ENCODE results near the gene KIF4A. TPM values are rescaled to one million over a fixed set of nuclear protein-coding genes. Genes with fewer than 3 reads are reported as not detected.

The KIF4A gene
- total RNA-seq, 1 experiment from 2014 or later: 63.1 TPM

DNA sequence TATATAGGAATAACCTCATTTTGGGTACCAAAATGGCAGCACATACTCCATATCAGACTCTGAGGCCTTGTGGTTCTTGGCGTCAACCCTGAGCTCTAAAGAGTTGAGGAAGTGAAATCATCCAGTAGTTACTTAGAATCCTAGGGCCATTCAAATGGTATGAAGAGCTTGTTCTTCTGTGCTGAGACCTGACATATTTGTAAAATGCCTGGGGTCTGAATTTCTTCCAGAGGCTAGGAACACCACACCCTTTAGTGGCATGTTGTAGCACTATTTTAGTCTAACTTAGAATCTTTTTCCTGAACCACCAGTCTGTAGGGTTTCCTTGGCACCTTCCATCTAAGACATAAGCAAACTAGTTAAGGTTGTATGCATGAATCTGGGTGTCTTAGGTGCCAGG, 115.1 kb downstream of the KIF4A start:
- Histone ChIP-seq H3K27ac (no peak overlapping the region), H3K4me1 (no peaks in the 10 kb centered on the region), H3K27me3 (no peaks in the 10 kb centered on the region), H3K36me3 (peaks cover 72% of the 10 kb centered on the region), H3K4me3 (no peak overlapping the region), H3K9me3 (replicated peaks) (no peaks in the 10 kb centered on the region)
- DNase-seq: no peak

DNA sequence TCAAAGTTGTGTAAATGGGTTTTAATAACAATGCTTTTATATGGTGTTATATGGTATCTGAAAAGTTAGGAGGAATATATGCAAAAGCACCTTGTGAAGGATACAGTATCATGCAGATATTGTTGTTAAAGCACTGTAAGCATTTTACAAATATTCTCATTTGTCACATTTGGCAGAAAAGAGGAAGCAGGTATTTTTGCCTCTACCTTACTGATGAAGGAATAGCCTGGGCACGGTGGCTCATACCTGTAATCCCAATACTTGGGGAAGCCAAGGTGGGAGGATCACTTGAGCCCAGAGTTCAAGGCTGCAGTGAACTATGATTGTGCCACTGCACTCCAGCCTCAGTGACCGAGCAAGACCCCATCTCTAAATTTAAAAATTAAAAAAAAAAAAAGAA, 121.0 kb downstream of the KIF4A start:
- Histone ChIP-seq H3K36me3 (peaks cover 40% of the 10 kb centered on the region), H3K27ac (no peak overlapping the region), H3K4me1 (no peaks in the 10 kb centered on the region), H3K4me3 (no peak overlapping the region), H3K27me3 (no peaks in the 10 kb centered on the region), H3K9me3 (replicated peaks) (no peaks in the 10 kb centered on the region)
- DNase-seq: no peak

- H3K27me3 ChIP-seq: no peaks in the 10 kb centered on the region
- H3K4me1 ChIP-seq: no peaks in the 10 kb centered on the region
- no peak overlapping the region for H3K4me3 ChIP-seq
- DNase-seq: no peak
- peaks cover 35% of the 10 kb centered on the region for H3K36me3 ChIP-seq
- no peaks in the 10 kb centered on the region for H3K9me3 ChIP-seq (replicated peaks)
- no peak overlapping the region for H3K27ac ChIP-seq
Measured at GRCh38 chrX:70411475-70411874, 121.6 kb downstream of the KIF4A start.

DNA sequence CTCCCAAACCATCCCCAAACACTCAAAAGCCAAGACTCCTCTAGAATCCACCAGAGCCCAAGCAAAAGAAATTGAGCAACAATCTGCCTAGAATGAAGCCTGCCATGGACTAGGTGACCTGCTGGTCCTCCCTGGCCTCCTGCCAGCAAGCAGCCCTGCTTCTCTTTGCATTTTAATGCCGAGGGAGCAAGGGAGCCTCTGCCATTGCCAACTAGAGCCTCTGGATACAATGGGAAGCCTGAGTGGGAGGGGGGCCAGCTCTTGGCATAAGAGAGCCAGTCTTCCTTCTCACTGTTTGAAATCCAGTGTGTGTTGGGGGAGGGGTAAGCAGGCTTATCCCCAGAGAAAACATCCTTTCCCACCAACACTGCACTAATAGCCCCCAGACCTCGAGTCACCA, 131.7 kb downstream of the KIF4A start:
- Histone ChIP-seq H3K4me1 (no peaks in the 10 kb centered on the region), H3K4me3 (no peak overlapping the region), H3K27ac (no peak overlapping the region), H3K9me3 (replicated peaks) (no peaks in the 10 kb centered on the region), H3K36me3 (peaks cover 20% of the 10 kb centered on the region), H3K27me3 (no peaks in the 10 kb centered on the region)
- DNase-seq: no peak

DNA sequence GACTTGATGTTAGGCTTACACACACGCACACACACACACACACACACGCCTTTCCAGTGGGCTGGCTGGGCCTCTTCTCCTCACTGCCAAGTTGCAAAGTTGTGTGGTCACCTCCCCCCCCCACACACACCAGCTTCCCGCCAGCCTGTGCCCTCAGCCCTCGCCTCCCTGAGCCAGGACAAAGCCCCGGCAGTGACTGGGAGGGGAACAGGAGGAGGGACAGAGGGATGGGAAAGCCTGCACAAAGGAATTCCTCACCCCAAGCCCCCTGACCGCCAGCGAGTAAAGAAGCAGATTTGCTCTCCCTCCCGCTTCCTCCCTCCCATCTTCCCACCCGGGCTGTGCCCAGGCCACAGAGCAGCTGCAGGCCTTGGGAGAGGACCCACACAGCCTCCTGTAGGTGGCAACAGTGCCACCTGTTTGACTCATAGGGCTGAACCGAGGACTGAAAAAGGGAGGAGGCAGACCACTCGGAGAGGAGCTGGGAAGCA, 133.0 kb downstream of the KIF4A start, which contains the start of gene GDPD2:
TSS of gene GDPD2 (plus strand) at position 464 of the 491 bp plus-strand sequence. CDS start 1,671 bp downstream, outside the sequence.
- H3K27ac ChIP-seq: no peak within 1 kb of the TSS
- no peaks in the 10 kb centered on the region for H3K9me3 ChIP-seq (replicated peaks)
- H3K4me1 ChIP-seq: no peaks in the 10 kb centered on the region
- H3K27me3 ChIP-seq: no peaks in the 10 kb centered on the region
- DNase-seq: peak; percentile 63 to 65
- H3K4me3 ChIP-seq: no peak within 1 kb of the TSS
- peaks cover 17% of the 10 kb centered on the region for H3K36me3 ChIP-seq

GRCh38 chrX:70423936-70424675, 134.2 kb downstream of the KIF4A start:
- Histone ChIP-seq H3K9me3 (replicated peaks) (no peaks in the 10 kb centered on the region), H3K4me1 (no peaks in the 10 kb centered on the region), H3K27me3 (no peaks in the 10 kb centered on the region), H3K27ac (no peak overlapping the region), H3K4me3 (no peak overlapping the region), H3K36me3 (peaks cover 9% of the 10 kb centered on the region)
- no peak for DNase-seq

DNA sequence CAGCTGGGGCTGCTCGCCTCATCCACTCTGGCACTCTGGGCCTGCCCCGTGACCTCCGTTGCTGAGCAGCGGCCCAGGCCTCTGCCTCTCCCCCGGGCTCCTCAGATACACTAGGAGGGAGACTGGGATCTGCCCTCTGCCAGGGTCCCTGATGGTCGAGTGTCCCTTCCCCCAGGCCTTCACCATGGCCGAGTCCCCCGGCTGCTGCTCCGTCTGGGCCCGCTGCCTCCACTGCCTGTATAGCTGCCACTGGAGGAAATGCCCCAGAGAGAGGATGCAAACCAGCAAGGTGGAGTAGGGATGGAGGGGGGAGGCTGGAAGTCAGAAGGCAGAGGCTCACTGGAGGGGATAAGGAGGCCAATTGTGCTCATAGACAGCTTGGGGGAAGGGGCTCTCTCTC, 134.9 kb downstream of the KIF4A start:
- Histone ChIP-seq H3K4me3 (no peak overlapping the region), H3K27ac (no peak overlapping the region), H3K9me3 (replicated peaks) (no peaks in the 10 kb centered on the region), H3K4me1 (no peaks in the 10 kb centered on the region), H3K27me3 (no peaks in the 10 kb centered on the region), H3K36me3 (peaks cover 5% of the 10 kb centered on the region)
- no peak for DNase-seq

DNA sequence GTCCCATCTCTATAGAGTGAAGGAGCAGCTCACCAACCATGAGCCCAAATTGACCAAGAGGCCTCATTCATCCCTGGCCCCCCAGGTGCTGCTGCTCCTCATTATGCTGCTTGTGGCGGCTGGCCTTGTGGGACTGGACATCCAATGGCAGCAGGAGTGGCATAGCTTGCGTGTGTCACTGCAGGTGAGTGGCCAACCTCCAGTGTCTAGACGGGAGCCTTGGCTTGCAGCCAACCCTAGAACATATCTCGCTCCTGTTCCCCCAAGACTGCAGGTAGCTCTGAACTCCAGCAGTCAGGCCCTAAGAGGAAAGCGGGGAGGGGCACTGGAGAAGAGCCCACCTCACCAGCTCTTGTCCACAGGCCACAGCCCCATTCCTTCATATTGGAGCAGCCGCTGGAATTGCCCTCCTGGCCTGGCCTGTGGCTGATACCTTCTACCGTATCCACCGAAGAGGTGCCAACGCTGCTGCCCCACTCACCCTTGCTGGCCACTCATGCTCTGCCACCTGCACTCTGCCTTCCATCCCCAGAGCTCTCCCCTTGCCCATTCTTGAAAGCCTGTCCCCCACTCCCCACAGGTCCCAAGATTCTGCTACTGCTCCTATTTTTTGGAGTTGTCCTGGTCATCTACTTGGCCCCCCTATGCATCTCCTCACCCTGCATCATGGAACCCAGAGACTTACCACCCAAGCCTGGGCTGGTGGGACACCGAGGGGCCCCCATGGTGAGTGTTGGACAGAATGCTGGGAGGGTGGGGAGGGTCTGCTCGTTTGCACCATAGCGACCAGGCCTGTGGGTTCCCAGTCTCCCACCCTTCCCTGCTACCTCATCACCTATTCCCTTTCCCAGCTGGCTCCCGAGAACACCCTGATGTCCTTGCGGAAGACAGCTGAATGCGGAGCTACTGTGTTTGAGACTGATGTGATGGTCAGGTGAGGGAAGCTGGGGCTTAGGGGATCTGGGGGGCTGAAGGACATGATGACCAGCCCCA, 136.7 kb downstream of the KIF4A start:
- Histone ChIP-seq H3K36me3 (no peaks in the 10 kb centered on the region), H3K4me1 (no peaks in the 10 kb centered on the region), H3K4me3 (no peak overlapping the region), H3K27ac (no peak overlapping the region), H3K27me3 (no peaks in the 10 kb centered on the region), H3K9me3 (replicated peaks) (no peaks in the 10 kb centered on the region)
- no peak for DNase-seq

DNA sequence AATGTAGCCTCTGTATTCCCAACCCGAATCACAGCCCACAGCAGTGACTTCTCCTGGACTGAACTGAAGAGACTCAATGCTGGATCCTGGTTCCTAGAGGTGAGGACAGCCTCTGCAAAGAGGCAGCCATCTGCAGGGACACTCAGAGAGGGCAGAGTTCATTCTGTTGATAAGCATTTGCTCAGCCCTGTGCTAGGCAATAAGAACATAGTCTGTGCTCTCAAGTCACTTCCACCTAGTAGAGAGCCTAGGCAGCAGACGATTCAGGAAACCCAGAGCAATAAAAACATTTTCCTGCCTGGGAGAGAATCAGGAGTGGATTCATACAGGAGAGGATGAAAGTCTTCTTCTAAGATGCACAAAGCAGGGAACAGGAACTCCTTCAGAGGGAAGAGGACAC, 137.5 kb downstream of the KIF4A start:
- no peak for DNase-seq

DNA sequence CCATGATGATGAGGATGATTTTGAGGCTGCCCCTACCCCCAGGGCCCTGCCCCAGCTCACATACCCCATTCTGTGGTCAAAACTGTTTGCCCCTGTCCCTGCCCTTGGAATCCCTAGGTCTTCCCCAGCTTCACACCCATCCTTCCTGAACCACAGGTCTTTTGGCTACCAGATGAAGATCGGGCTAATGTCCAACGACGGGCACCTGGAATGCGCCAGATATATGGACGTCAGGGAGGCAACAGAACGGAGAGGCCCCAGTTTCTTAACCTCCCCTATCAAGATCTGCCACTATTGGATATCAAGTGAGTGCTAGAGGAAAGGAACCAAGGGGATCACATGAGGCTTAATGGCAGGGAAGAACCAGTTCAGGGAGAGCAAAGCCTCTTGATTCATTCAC, 139.9 kb downstream of the KIF4A start:
- Histone ChIP-seq H3K9me3 (replicated peaks) (no peaks in the 10 kb centered on the region), H3K4me1 (no peaks in the 10 kb centered on the region), H3K27me3 (no peaks in the 10 kb centered on the region), H3K27ac (no peak overlapping the region), H3K4me3 (no peak overlapping the region), H3K36me3 (no peaks in the 10 kb centered on the region)
- no peak for DNase-seq

More for the DNA sequence above, 137.5 kb downstream of the KIF4A start:
- H3K36me3 ChIP-seq: no peaks in the 10 kb centered on the region
- no peak overlapping the region for H3K4me3 ChIP-seq
- H3K27ac ChIP-seq: no peak overlapping the region
- no peaks in the 10 kb centered on the region for H3K4me1 ChIP-seq
- H3K9me3 ChIP-seq (replicated peaks): no peaks in the 10 kb centered on the region
- no peaks in the 10 kb centered on the region for H3K27me3 ChIP-seq

GRCh38 chrX:70432936-70433847, 143.3 kb downstream of the KIF4A start:
- H3K4me3 ChIP-seq: peak overlapping the region; percentile 65
- H3K9me3 ChIP-seq (replicated peaks): no peaks in the 10 kb centered on the region
- peaks cover 5% of the 10 kb centered on the region; the same call in 1 of the 2 replicates for H3K4me1 ChIP-seq
- no peaks in the 10 kb centered on the region for H3K36me3 ChIP-seq
- H3K27me3 ChIP-seq: no peaks in the 10 kb centered on the region
- no peak overlapping the region; the same call in 1 of the 2 replicates for H3K27ac ChIP-seq
- no peak for DNase-seq

GRCh38 chrX:70433848-70434351, 144.0 kb downstream of the KIF4A start:
- DNase-seq: peak; percentile 75 to 85

DNA sequence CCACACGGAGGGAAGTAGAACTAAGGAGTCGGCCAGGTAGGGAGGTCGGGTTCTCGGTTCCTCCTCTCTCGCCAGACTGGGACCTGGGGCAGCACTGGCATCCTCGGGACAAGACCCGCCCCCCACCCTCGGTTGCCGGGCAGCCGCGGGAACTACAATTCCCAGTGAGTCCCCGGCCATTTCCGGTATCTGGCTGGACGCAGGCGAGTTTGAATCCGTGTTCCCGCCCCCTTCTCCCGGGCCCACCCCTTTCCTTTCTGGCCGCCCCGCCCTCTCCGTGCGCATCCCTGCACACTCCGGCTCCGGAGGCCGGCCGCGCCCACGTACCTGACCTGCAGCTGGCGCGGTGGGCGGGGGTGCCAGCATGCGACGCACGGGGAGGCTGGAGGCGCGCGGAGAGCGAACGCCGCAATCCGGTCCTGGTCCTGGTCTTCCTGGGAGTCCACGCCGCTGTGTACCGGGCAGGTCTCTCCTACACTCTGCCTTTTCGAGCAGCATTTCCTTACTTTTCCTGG, 144.5 kb downstream of the KIF4A start:
- peaks cover 8% of the 10 kb centered on the region for H3K4me1 ChIP-seq
- peak; percentile 91 to 92 for DNase-seq
- no peaks in the 10 kb centered on the region for H3K9me3 ChIP-seq (replicated peaks)
- H3K27me3 ChIP-seq: no peaks in the 10 kb centered on the region
- peak overlapping the region; percentile 71 for H3K27ac ChIP-seq
- no peaks in the 10 kb centered on the region for H3K36me3 ChIP-seq
- peak overlapping the region; percentile 65 for H3K4me3 ChIP-seq

More at GRCh38 chrX:70433848-70434351, 144.0 kb downstream of the KIF4A start:
- peaks cover 8% of the 10 kb centered on the region for H3K4me1 ChIP-seq
- no peaks in the 10 kb centered on the region for H3K36me3 ChIP-seq
- peak overlapping the region; percentile 65 for H3K4me3 ChIP-seq
- H3K9me3 ChIP-seq (replicated peaks): no peaks in the 10 kb centered on the region
- H3K27ac ChIP-seq: peak overlapping the region; percentile 71
- H3K27me3 ChIP-seq: no peaks in the 10 kb centered on the region

Measured in SJCRH30 (cell line).